T-helper 1 cell treated with Interleukin-12 subunit alpha and Interleukin-12 subunit beta and Interleukin-4 antibody, amounts not matched to agents 30 μg/mL and 1 μg/mL, for 36 hours (primary cell): ENCODE results near the gene GJB3.

Experiments used
- H3K27ac Mint-ChIP-seq: one replicate; pipeline ENCODE4 v1.8.0; 2021; ENCODE audit warnings: mild to moderate bottlenecking, mixed read lengths
- H3K27me3 Mint-ChIP-seq: one replicate; pipeline ENCODE4 v1.8.0; 2021; ENCODE audit warnings: low read depth, mixed read lengths
- H3K36me3 Mint-ChIP-seq: one replicate; pipeline ENCODE4 v1.8.0; 2021; ENCODE audit warnings: low read depth, mixed read lengths
- H3K4me1 Mint-ChIP-seq: one replicate; pipeline ENCODE4 v1.8.0; 2021; ENCODE audit warnings: low read depth, mixed read lengths
- H3K4me3 Mint-ChIP-seq: one replicate; pipeline ENCODE4 v1.8.0; 2021; ENCODE audit warnings: mild to moderate bottlenecking, moderate library complexity, mixed read lengths
- H3K9me3 Mint-ChIP-seq: one replicate; pipeline ENCODE4 v1.8.0; 2021; ENCODE audit warnings: mixed read lengths

Gene GJB3

DNA sequence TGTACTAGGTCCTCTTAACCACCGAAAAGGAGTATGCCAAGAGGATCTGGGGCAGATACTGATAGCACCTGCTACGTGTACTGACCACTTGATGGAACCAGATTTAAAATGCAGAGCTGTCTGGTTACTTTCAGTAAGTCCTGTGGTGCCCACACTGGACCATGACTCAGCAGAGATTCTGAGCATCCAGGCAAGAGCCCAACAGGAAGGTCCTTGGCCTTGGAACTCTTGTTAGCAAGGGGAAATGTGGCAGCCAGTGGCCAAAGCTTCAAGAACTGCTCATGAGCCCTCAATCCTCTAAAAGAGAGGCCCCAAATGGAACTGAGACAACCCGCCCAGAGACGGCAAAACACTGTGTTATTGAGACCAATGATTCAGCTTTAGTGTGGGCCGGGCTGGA is 30.4 kb upstream of the GJB3 start:
- Mint-ChIP-seq H3K27ac (no peak overlapping the region), H3K9me3 (no peaks in the 10 kb centered on the region), H3K4me1 (no peaks in the 10 kb centered on the region), H3K27me3 (peaks cover 3% of the 10 kb centered on the region), H3K36me3 (no peaks in the 10 kb centered on the region), H3K4me3 (no peak overlapping the region)

DNA sequence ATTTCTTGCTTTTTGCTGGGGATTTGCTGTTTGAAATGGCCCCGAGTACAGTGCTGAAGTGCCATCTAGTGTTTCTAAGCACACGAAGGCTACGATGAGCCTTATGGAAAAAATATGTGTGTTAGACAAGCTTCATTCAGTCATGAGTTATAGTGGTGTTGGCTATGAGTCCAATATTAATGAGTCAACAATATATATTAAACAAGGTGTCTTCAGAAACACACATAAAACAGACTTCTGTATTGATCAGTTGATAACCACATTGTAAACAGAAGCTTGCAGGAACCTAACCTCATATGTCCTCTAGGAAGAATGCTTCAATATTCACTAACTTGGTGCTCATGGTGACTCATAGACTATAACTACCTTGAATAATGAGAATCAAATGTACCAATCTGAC is 27.9 kb upstream of the GJB3 start:
- Mint-ChIP-seq H3K4me1 (no peaks in the 10 kb centered on the region), H3K9me3 (no peaks in the 10 kb centered on the region), H3K4me3 (no peak overlapping the region), H3K27ac (no peak overlapping the region), H3K27me3 (peaks cover 3% of the 10 kb centered on the region), H3K36me3 (no peaks in the 10 kb centered on the region)

DNA sequence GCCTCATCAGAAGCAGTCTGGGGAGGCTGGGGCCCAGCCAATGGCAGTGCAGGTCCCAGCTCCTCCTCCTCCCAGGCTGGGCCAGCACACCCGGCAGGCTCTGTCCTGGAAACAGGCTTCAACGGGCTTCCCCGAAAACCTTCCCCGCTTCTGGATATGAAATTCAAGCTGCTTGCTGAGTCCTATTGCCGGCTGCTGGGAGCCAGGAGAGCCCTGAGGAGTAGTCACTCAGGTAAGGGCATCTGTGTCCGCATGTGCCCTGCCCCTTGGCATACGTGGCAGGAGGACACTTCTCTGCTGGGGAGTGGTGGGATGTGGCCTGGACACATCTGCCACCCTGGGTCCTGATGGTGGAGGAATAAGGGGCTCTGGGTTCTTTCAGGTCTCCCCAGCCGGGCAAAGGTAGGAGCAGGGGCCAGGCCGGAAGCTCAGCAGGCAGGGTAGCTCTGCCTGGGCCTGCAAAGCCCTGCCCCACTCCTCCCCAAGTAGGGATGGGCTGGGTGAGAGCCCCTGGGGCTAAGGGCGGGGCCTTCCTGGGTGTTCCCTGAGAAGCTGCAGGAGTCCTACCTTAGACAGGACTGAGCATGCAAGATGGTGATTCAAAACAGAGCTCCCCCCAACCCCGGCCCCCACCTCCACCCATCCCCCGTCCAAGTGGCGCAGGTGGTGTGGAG is 25.9 kb upstream of the GJB3 start, which contains the start of gene GJB5:
Gene GJB5, plus strand, starts transcription at position 84 of the 674 bp plus-strand sequence. CDS start 2,284 bp downstream, outside the sequence.
- H3K4me1 Mint-ChIP-seq = no peaks in the 10 kb centered on the region
- no peaks in the 10 kb centered on the region for H3K27me3 Mint-ChIP-seq
- no peak within 1 kb of the TSS for H3K4me3 Mint-ChIP-seq
- no peaks in the 10 kb centered on the region for H3K36me3 Mint-ChIP-seq
- H3K9me3 Mint-ChIP-seq = no peaks in the 10 kb centered on the region
- no peak within 1 kb of the TSS for H3K27ac Mint-ChIP-seq

DNA sequence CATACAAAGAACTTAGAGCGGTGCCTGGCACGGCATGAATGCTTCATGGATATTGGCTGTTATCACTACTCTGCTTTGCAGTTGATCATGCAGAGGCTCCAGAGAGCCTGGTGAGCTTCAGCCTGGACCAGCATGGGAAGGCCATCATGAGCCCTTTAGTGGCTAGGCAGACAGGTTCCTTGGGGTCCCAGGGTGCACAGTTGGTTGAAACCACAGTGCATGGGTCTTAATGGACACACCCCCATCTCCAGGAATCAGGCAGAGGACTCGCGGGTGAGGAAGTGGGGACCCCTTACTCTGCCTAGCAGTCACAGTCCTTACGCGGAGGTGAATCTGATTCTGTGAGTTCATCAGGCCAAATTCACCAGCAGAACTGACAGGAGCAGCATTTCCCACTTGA is 25.1 kb upstream of the GJB3 start:
- Mint-ChIP-seq H3K27ac (no peak overlapping the region), H3K27me3 (no peaks in the 10 kb centered on the region), H3K4me3 (no peak overlapping the region), H3K9me3 (no peaks in the 10 kb centered on the region), H3K36me3 (no peaks in the 10 kb centered on the region), H3K4me1 (no peaks in the 10 kb centered on the region)

DNA sequence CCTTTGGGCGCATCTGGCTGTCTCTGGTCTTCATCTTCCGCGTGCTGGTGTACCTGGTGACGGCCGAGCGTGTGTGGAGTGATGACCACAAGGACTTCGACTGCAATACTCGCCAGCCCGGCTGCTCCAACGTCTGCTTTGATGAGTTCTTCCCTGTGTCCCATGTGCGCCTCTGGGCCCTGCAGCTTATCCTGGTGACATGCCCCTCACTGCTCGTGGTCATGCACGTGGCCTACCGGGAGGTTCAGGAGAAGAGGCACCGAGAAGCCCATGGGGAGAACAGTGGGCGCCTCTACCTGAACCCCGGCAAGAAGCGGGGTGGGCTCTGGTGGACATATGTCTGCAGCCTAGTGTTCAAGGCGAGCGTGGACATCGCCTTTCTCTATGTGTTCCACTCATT is 23.6 kb upstream of the GJB3 start:
- H3K27me3 Mint-ChIP-seq = no peaks in the 10 kb centered on the region
- H3K36me3 Mint-ChIP-seq = no peaks in the 10 kb centered on the region
- H3K9me3 Mint-ChIP-seq = no peaks in the 10 kb centered on the region
- no peak overlapping the region for H3K4me3 Mint-ChIP-seq
- H3K4me1 Mint-ChIP-seq = no peaks in the 10 kb centered on the region
- H3K27ac Mint-ChIP-seq = no peak overlapping the region

DNA sequence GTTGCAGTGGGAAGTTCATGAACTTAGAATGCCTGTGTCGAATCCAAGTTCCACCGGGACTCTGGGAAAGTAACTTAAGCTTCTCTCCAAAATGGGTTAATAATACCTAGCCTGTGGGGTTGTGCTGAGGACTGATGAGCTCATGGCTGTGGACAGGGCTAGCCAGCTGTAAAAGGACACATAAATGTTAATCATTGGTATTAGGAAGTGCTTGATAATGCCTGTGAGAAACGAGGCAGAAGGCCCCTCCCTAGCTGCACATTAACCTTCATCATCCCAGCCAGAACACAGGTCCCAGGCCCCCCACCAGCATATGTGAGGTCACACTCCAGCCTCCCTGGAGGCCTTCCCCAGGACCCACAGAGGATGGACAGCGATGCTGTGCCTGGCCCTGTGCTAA is 22.3 kb upstream of the GJB3 start:
- H3K4me3 Mint-ChIP-seq = no peak overlapping the region
- H3K36me3 Mint-ChIP-seq = no peaks in the 10 kb centered on the region
- no peaks in the 10 kb centered on the region for H3K4me1 Mint-ChIP-seq
- no peak overlapping the region for H3K27ac Mint-ChIP-seq
- H3K27me3 Mint-ChIP-seq = no peaks in the 10 kb centered on the region
- H3K9me3 Mint-ChIP-seq = no peaks in the 10 kb centered on the region

DNA sequence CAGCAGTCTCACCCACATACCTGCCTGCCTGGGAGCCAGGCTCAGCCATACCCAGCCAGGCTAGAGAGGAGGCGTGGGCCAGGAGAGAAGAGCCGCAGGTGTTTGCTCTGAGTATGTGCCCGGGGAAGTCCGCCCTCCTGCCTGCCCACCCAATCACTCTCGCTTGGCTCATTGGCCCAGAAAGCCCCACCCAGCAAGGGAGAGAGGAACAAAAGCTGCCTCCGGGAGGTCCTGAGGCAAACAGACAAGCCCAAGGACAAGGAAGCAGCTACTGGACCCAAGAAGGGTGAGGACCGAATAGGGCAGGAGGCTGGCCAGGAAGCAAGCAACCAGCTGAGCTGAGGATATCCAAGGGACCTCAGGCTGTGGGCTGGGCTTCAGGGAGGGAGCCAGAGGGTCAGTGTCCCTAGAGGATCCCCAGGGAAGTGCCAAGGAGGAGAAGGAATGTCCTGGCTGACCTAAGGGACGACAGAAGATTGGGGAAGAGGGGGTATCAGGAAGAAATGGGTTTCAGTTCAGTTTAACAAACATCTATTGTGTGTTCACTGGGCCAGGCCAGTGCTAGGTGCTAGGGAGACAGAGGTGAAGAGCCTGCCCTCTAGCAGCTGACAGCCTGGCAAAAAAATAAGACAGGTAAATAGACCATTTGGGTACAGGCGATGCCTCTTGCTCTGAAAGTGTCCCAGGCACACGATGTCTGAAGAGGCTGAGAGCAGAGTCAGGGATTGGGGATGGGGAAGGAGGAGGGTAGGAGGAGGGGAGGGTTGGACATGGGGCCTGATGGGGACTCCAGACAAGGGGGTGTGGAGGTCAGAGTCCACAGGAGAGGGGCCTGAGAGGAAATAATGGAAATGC is 21.3 kb upstream of the GJB3 start, which contains the start of gene GJB4:
Gene GJB4, plus strand, starts transcription at position 238 of the 855 bp plus-strand sequence. CDS start 1,515 bp downstream, outside the sequence.
- no peak within 1 kb of the TSS for H3K4me3 Mint-ChIP-seq
- no peak within 1 kb of the TSS for H3K27ac Mint-ChIP-seq

DNA sequence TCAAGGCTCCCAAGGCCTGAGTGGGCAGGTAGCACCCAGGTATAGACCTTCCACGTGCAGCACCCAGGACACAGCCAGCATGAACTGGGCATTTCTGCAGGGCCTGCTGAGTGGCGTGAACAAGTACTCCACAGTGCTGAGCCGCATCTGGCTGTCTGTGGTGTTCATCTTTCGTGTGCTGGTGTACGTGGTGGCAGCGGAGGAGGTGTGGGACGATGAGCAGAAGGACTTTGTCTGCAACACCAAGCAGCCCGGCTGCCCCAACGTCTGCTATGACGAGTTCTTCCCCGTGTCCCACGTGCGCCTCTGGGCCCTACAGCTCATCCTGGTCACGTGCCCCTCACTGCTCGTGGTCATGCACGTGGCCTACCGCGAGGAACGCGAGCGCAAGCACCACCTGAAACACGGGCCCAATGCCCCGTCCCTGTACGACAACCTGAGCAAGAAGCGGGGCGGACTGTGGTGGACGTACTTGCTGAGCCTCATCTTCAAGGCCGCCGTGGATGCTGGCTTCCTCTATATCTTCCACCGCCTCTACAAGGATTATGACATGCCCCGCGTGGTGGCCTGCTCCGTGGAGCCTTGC is 19.7 kb upstream of the GJB3 start:
- no peak overlapping the region for H3K4me3 Mint-ChIP-seq
- H3K9me3 Mint-ChIP-seq = no peaks in the 10 kb centered on the region
- H3K27me3 Mint-ChIP-seq = no peaks in the 10 kb centered on the region
- no peak overlapping the region for H3K27ac Mint-ChIP-seq
- no peaks in the 10 kb centered on the region for H3K36me3 Mint-ChIP-seq
- no peaks in the 10 kb centered on the region for H3K4me1 Mint-ChIP-seq

More for the DNA sequence above, 21.3 kb upstream of the GJB3 start, which contains the start of gene GJB4:
- no peaks in the 10 kb centered on the region for H3K36me3 Mint-ChIP-seq
- H3K9me3 Mint-ChIP-seq = no peaks in the 10 kb centered on the region
- no peaks in the 10 kb centered on the region for H3K4me1 Mint-ChIP-seq
- no peaks in the 10 kb centered on the region for H3K27me3 Mint-ChIP-seq

DNA sequence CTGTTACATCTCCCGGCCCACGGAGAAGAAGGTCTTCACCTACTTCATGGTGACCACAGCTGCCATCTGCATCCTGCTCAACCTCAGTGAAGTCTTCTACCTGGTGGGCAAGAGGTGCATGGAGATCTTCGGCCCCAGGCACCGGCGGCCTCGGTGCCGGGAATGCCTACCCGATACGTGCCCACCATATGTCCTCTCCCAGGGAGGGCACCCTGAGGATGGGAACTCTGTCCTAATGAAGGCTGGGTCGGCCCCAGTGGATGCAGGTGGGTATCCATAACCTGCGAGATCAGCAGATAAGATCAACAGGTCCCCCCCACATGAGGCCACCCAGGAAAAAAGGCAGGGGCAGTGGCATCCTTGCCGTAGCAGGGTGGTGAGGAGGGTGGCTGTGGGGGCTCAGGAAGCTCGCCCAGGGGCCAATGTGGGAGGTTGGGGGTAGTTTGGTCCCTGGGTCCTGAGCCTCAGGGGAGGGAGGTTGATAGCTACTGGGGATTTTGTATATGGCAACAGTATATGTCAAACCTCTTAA is 19.2 kb upstream of the GJB3 start:
- H3K4me3 Mint-ChIP-seq = no peak overlapping the region
- H3K27ac Mint-ChIP-seq = no peak overlapping the region
- H3K4me1 Mint-ChIP-seq = no peaks in the 10 kb centered on the region
- H3K27me3 Mint-ChIP-seq = no peaks in the 10 kb centered on the region
- H3K36me3 Mint-ChIP-seq = no peaks in the 10 kb centered on the region
- no peaks in the 10 kb centered on the region for H3K9me3 Mint-ChIP-seq

DNA sequence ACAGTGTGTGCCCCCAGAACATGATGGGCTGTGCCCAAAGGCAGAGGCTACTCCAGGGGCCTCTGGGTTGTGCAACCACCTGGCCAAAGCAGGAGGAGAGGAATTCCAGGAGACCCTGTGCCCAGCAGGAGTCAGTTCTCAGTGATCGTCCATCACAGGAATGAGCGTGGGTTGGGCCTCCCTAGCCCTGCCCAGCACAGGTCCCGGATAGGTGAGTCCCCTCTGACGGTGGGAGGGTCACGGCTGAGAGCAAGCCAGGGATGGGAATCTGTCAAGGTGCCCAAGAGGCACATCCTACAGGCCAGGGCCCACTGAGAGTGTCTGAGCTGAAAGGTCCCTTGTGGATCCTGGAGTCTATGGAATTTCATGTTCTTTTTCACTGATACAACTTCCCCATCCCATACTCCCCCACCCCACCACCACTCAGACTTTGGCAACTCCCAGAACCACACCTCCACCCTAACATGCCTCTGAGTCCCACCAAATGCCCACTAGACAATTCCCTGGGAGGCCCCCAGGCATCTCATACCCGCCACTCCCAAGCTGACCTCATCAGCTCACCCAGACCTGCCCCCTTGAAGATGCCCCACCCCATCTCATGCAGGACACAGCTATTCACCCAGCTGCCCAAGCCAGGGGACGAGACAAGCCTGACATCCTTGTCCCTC is 18.4 kb upstream of the GJB3 start:
- Mint-ChIP-seq H3K9me3 (no peaks in the 10 kb centered on the region), H3K27me3 (no peaks in the 10 kb centered on the region), H3K36me3 (no peaks in the 10 kb centered on the region), H3K27ac (no peak overlapping the region), H3K4me1 (no peaks in the 10 kb centered on the region), H3K4me3 (no peak overlapping the region)

DNA sequence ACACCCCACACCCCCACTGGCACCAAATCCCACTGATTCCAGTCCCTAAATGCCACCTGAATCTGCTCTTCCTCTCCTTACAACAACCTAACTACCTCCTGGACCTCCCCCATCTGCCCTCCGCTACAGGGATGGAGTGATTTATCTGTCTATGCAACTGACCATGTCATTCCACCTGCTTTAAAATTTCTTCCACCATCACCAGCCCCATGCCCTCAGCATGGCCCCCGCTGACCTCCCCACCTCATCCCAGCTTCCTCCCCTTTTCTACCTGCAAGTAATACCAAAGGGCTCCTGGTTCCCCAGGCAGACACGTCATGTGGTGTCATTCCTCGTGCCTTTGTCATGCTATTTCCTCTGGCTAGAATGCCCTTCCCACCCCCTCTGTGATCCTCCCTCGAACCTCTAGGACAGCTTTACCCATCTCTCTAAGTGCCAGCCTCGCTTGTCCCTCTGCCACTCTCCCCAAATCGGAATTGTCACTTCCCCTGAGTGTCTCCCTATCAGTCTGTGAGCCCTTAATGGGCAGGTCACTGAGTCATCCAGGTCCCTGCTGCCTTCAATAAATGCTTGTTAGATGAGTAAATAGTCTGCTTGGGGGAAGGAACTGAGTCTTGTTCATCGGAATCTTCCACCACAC is 17.8 kb upstream of the GJB3 start:
- Mint-ChIP-seq H3K4me3 (no peak overlapping the region), H3K27ac (no peak overlapping the region), H3K27me3 (no peaks in the 10 kb centered on the region), H3K36me3 (no peaks in the 10 kb centered on the region), H3K9me3 (no peaks in the 10 kb centered on the region), H3K4me1 (no peaks in the 10 kb centered on the region)

DNA sequence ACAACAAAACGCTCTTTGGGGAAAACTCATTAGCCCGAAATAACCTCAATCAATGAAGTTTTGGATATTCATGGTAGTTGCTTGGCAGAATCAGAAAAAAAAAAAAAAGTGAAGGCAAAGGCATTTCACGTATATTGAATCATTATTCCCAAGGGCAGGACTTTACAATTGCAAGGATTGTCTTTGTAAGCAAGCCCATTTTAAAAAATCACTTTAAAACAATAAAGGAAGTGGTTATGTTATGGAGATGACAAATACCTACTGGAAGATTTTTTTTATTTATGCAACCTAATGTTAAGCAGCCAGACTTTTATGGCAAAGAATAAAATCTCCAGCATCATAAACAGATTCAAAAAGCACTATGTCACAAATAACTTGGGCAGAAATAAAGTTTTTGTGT is 12.2 kb upstream of the GJB3 start:
- Mint-ChIP-seq H3K36me3 (no peaks in the 10 kb centered on the region), H3K4me1 (no peaks in the 10 kb centered on the region), H3K9me3 (no peaks in the 10 kb centered on the region), H3K4me3 (no peak overlapping the region), H3K27me3 (no peaks in the 10 kb centered on the region), H3K27ac (no peak overlapping the region)

DNA sequence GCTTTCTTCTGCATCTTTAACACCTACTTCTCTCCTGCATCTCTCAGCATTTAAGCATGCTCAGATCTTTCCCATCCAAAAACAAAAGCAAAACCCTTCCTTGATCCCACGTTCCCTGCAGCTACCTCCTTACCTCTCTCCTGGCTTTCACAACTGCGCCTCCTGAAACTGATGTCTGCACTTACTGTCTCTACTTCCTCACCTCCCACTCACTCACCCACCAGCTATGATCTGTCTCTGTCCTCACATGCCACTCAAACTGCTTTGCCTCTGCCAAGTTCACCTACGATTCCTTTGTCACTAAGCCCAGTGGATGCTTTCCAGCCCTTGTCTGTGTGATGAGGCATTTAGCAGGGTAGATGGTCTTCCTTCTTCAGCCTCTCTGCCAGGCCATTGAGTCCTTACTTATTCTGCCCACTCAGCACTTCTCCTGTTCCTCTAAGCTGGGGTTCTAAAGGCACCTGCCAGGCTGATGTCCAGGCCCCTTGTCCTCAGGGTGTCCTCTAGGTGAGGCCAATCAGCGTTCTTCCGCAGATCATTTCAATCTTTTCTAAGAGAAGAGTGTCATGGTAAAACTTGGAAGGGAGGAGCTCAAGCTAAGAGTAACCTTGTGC is 10.0 kb upstream of the GJB3 start:
- Mint-ChIP-seq H3K9me3 (no peaks in the 10 kb centered on the region), H3K4me3 (no peak overlapping the region), H3K4me1 (no peaks in the 10 kb centered on the region), H3K36me3 (no peaks in the 10 kb centered on the region), H3K27me3 (no peaks in the 10 kb centered on the region), H3K27ac (no peak overlapping the region)
